Ectodermal cell (in vitro differentiated cells): ENCODE data around the gene PPARG.
"Not testable (repeated sequence)": the region's sequence is repeated elsewhere in the genome, so short reads cannot be mapped to it uniquely, and the experiment has no call there.

ENCODE experiments used
- H3K27ac ChIP-seq: 2 replicates; pipeline ENCODE4 v1.7.0; 2013; ENCODE audit warnings: mild to moderate bottlenecking, low read depth, low read length; ENCODE audit not compliant: insufficient read depth, poor library complexity, severe bottlenecking
- H3K27me3 ChIP-seq: 2 replicates; pipeline ENCODE4 v1.7.0; 2013; ENCODE audit warnings: mild to moderate bottlenecking, low read length; ENCODE audit not compliant: insufficient read depth, control insufficient read depth, poor library complexity, severe bottlenecking
- H3K36me3 ChIP-seq: one replicate; pipeline ENCODE4 v1.7.0; 2013; ENCODE audit warnings: low read length; ENCODE audit not compliant: control insufficient read depth, insufficient read depth
- H3K4me1 ChIP-seq: one replicate; pipeline ENCODE4 v1.7.0; 2013; ENCODE audit warnings: low read length; ENCODE audit not compliant: control insufficient read depth, insufficient read depth
- H3K4me3 ChIP-seq: 2 replicates; pipeline ENCODE4 v1.7.0; 2013; ENCODE audit warnings: low read depth, low read length, control low read depth; ENCODE audit not compliant: insufficient read depth
- H3K9me3 ChIP-seq: 2 replicates; pipeline ENCODE4 v1.7.0; 2013; ENCODE audit warnings: mild to moderate bottlenecking, low read length, moderate library complexity; ENCODE audit not compliant: control insufficient read depth
- WGBS, 2 experiments: methylation state at CpG; one replicate each; pipeline ENCODE4 v1.1.7; 2013; ENCODE audit warnings: missing lambda C conversion rate in 2 of 2; 5-methylcytosine and 5-hydroxymethylcytosine counted together

PPARG gene

GRCh38 chr3:12372741-12373280, 83.9 kb downstream of the PPARG start:
- no peak overlapping the region for H3K27ac ChIP-seq
- H3K27me3 ChIP-seq: no peaks in the 10 kb centered on the region
- no peaks in the 10 kb centered on the region for H3K36me3 ChIP-seq
- no peak overlapping the region for H3K4me3 ChIP-seq
- H3K9me3 ChIP-seq: no peaks in the 10 kb centered on the region
- 92 to 98% methylated on average over 2 of the region's 2 CpGs for WGBS, 2 experiments
- H3K4me1 ChIP-seq: no peaks in the 10 kb centered on the region

- Histone ChIP-seq H3K9me3 (no peaks in the 10 kb centered on the region), H3K36me3 (no peaks in the 10 kb centered on the region), H3K4me1 (no peaks in the 10 kb centered on the region), H3K27ac (no peak overlapping the region), H3K4me3 (no peak overlapping the region), H3K27me3 (no peaks in the 10 kb centered on the region)
- 91 to 97% methylated on average over 4 of the region's 4 CpGs for WGBS, 2 experiments
These were observed 86.7 kb downstream of the PPARG start for GRCh38 chr3:12375572-12375971.

GRCh38 chr3:12379640-12380429, 91.0 kb downstream of the PPARG start:
- Histone ChIP-seq H3K9me3 (no peaks in the 10 kb centered on the region), H3K27ac (no peak overlapping the region), H3K4me1 (no peaks in the 10 kb centered on the region), H3K27me3 (no peaks in the 10 kb centered on the region), H3K36me3 (no peaks in the 10 kb centered on the region), H3K4me3 (no peak overlapping the region)
- WGBS, 2 experiments: 88 to 94% methylated on average over 5 of the region's 5 CpGs

DNA sequence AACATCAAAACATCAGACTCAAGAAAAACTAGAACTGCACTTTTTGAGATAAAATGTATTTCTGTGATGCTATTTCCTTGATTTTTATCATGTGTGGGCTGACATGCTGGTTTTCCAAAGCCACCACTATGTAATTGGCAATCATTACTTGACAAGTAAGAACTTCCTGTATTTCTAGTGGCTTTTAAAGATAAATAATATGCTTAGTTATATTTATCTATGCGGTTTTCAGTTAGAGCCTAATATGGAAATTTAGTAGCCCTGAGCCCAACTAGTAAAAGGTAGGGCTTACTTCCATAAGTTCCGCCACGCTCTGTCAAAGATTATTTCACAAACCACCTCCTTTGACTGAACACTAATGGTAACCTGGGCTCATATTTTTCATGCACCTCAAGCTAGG, 91.6 kb downstream of the PPARG start:
- WGBS, 2 experiments: 95 to 100% methylated on average over 2 to 3 of the region's 3 CpGs
- Histone ChIP-seq H3K27ac (no peak overlapping the region), H3K27me3 (no peaks in the 10 kb centered on the region), H3K4me1 (no peaks in the 10 kb centered on the region), H3K36me3 (no peaks in the 10 kb centered on the region), H3K4me3 (no peak overlapping the region), H3K9me3 (no peaks in the 10 kb centered on the region)

DNA sequence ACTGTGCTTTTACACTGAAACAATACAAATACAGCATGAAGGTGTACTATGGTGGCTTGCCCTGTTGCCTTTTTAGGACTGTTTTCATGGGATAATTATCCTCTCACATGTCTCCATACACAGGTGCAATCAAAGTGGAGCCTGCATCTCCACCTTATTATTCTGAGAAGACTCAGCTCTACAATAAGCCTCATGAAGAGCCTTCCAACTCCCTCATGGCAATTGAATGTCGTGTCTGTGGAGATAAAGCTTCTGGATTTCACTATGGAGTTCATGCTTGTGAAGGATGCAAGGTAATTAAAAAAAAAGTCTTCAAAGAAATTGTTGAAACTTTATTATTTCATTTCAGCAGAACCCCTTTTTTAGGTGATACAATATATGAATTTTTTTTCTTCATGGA, 92.3 kb downstream of the PPARG start:
- Histone ChIP-seq H3K4me1 (no peaks in the 10 kb centered on the region), H3K27me3 (no peaks in the 10 kb centered on the region), H3K27ac (no peak overlapping the region), H3K36me3 (no peaks in the 10 kb centered on the region), H3K4me3 (no peak overlapping the region), H3K9me3 (no peaks in the 10 kb centered on the region)
- WGBS, 2 experiments: 80 to 82% methylated on average over 1 of the region's 1 CpG

DNA sequence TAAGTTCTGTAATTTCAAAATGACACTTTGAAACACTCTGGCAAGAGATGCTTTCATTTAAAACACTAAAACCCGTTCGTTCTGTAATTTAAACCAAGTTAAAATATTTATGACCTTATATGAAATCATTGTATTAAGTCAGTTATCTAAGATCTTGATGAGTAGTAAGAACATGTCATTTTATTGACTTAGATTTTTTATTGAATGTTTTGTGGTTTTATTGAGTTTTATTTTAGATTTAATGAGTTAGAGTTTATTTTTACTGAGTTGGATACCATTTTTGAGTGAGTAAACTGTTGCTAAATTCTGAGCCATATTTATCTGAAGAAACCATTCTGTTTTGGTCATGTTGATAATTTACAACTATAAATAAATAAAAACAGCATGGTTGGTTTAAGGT, 94.3 kb downstream of the PPARG start:
- H3K9me3 ChIP-seq: no peaks in the 10 kb centered on the region
- H3K4me3 ChIP-seq: no peak overlapping the region
- no peaks in the 10 kb centered on the region for H3K27me3 ChIP-seq
- no peaks in the 10 kb centered on the region for H3K36me3 ChIP-seq
- no peak overlapping the region for H3K27ac ChIP-seq
- H3K4me1 ChIP-seq: no peaks in the 10 kb centered on the region
- 100% methylated on average over 1 of the region's 2 CpGs; no CpG with 5 or more reads in 1 of the 2 experiments for WGBS, 2 experiments

GRCh38 chr3:12384451-12385233, 95.8 kb downstream of the PPARG start:
- H3K27ac ChIP-seq: no peak overlapping the region
- H3K9me3 ChIP-seq: no peaks in the 10 kb centered on the region
- 94 to 100% methylated on average over 1 of the region's 1 CpG for WGBS, 2 experiments
- no peaks in the 10 kb centered on the region for H3K27me3 ChIP-seq
- no peaks in the 10 kb centered on the region for H3K36me3 ChIP-seq
- H3K4me3 ChIP-seq: no peak overlapping the region
- H3K4me1 ChIP-seq: no peaks in the 10 kb centered on the region

DNA sequence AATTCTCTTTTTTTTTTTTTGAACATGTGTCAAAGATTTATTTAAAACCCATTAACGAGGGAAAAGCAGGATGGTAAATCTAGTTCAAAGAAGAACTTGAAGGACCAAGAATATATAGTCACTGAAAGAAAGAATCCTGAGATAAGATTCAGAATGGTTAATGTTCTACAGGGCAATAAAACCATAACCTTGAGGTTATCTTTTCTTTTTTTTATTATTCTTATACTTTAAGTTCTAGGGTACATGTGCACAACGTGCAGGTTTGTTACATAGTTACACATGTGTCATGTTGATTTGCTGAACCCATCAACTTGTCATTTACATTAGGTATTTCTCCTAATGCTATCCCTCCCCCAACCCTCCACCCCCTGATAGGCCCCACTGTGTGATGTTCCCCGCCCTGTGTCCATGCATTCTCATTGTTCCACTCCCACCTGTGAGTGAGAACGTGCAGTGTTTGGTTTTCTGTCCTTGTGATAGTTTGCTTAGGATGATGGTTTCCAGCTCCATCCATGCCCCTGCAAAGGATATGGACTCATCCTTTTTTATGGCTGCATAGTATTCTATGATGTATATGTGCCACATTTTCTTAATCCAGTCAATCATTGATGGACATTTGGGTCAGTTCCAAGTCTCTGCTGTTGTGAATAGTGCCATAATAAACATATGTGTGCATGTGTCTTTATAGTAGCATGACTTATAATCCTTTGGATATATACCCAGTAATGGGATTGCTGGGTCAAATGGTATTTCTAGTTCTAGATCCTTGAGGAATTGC, 97.8 kb downstream of the PPARG start:
- H3K36me3 ChIP-seq, H3K4me3 ChIP-seq, H3K9me3 ChIP-seq, H3K27me3 ChIP-seq, H3K27ac ChIP-seq, H3K4me1 ChIP-seq: not testable (repeated sequence)
- WGBS, 2 experiments: 89 to 93% methylated on average over 4 of the region's 4 CpGs

DNA sequence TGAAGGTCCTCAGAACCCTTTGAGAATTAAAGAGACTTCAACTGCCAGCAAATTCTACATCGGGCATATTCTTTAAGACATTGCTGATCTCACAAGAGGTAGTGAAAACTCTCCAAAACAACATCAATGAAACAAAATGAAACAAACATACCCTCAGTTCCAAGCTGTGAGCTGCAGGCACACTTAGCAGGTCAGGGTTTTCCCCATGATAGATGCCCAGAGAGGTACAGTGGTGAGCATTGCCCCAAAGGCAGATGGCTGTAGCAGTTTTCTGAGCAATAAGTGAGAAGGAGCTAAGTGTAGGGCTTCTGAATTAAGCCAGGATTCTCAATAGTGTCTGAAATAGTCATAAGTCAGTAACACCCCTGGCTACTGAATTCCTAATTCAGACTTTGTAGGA, 99.3 kb downstream of the PPARG start:
- Histone ChIP-seq H3K9me3 (no peaks in the 10 kb centered on the region), H3K36me3 (no peaks in the 10 kb centered on the region), H3K27ac (no peak overlapping the region), H3K4me3 (no peak overlapping the region), H3K4me1 (no peaks in the 10 kb centered on the region), H3K27me3 (no peaks in the 10 kb centered on the region)
- 90 to 92% methylated on average over 1 of the region's 1 CpG for WGBS, 2 experiments
